Measurements from ENCODE around the gene SLC35B2. TPM values are rescaled to one million over a fixed set of nuclear protein-coding genes. Genes with fewer than 3 reads are reported as not detected.
A peak's percentile ranks its signal among the peaks of the same experiment; 100 is the strongest.

Gene SLC35B2
- total RNA-seq, 1 donor from 2014 or later: 33.9 TPM

DNA sequence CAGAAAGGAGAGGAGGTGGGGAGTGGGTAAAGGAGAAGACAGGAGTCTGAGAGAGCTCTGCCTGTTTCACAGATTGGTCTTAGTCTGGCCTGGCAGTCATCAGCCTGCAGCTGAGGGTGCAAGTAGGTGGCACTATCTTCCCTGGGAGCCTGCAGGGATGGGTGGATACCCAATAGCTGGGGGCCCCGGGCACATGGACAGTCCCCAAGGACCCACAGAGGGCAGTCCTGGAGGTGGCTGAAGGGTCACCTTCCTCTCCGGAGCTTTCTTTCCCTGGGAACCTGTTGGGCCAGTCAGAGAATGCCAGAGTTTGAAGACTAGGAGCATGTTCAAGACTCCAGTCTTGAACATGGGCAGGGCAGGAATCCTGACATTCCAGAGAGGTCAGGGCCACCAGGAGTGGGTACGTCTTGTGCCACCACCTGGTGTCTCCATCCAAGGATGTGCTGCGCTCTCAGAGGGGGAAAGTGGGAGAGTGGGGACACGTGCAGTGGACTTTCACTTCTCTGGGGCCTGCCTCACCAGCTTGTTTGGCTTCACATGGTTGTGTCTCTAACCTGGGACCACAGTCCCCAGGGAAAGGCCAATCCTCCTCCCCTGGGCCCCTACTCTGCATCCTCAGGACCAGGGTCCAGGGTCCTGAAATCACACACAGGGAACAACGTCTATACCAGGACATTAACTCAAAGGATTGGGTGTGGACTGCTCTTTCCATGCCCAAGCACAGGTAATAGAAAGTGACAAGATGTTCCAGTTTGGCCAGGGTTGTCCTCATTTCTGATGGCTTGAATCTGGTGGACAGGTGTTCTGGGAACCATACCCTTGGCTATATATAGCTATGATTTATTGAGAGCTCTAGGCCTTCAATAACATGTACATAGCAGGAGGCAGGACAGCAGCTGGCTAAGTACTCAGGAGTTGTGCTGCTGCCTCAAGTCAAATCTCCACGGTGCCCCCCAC lies 37.8 kb upstream of the SLC35B2 start:
- peaks cover 2% of the 10 kb centered on the region for H3K9me3 Mint-ChIP-seq
- Histone ChIP-seq H3K9ac (no peak overlapping the region), H3K27ac (no peak overlapping the region), H3K27me3 (peaks cover 72% of the 10 kb centered on the region), H3K4me3 (no peak overlapping the region), H2AFZ (replicated peaks) (no peak overlapping the region), H3K9me3 (ENCODE audit: low read depth) (no peaks in the 10 kb centered on the region), H3K4me1 (peaks cover 2% of the 10 kb centered on the region), H3K79me2 (ENCODE audit: low read depth) (no peaks in the 10 kb centered on the region), H3K4me2 (no peak overlapping the region), H3F3A (ENCODE audit: low read depth) (peaks cover 16% of the 10 kb centered on the region), H4K20me1 (ENCODE audit: low read depth) (peaks cover 13% of the 10 kb centered on the region), H3K36me3 (no peaks in the 10 kb centered on the region)
- peak overlapping the region; percentile 21 for H3K4me3 Mint-ChIP-seq
- TF ChIP-seq, protein P1, sequence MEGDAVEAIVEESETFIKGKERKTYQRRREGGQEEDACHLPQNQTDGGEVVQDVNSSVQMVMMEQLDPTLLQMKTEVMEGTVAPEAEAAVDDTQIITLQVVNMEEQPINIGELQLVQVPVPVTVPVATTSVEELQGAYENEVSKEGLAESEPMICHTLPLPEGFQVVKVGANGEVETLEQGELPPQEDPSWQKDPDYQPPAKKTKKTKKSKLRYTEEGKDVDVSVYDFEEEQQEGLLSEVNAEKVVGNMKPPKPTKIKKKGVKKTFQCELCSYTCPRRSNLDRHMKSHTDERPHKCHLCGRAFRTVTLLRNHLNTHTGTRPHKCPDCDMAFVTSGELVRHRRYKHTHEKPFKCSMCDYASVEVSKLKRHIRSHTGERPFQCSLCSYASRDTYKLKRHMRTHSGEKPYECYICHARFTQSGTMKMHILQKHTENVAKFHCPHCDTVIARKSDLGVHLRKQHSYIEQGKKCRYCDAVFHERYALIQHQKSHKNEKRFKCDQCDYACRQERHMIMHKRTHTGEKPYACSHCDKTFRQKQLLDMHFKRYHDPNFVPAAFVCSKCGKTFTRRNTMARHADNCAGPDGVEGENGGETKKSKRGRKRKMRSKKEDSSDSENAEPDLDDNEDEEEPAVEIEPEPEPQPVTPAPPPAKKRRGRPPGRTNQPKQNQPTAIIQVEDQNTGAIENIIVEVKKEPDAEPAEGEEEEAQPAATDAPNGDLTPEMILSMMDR (IDR thresholded peaks at IDR 0.05): no peak
- no peak for DNase-seq (ENCODE audit: low spot score)
- no peak overlapping the region for H3K27ac Mint-ChIP-seq
- peaks cover 19% of the 10 kb centered on the region for H3K27me3 Mint-ChIP-seq (ENCODE audit: insufficient read depth, low read depth)
- H3K36me3 Mint-ChIP-seq: peaks cover 4% of the 10 kb centered on the region
- H3K4me1 Mint-ChIP-seq: peaks cover 18% of the 10 kb centered on the region

DNA sequence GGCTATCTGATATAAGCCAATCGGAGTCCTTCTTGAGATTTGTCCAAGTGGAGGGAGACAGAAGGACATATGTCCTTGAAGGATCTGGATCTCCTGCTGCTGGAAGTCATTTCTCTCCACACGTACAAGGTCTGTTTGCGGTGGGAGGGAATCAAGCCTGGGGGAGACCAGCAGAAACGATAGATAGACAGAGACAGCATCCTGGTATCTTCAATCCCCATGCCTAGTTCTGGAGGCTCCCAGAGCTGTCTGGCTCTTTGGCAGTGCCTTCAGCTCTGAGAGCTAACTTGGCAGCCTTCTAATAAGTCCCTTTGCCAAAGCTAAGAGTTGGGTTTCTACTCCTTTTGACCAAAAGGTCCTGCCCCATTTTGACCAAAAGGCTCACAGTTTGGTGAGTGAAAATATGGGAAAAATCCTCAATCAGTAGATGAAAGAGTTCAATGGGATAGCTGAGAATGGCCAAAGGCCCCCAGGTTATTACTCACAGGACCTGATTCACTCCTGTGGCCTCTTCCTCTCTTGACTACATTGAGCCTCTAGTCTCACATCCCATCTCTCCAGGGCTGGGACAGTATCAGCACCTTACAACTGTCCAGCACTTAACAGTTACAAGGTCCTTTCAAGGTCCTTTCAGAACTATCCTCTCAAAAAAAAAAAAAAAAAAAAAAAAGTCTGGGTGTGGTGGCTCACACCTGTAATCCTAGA lies 35.5 kb upstream of the SLC35B2 start:
- Histone ChIP-seq H3K4me2 (no peak overlapping the region), H3K36me3 (no peaks in the 10 kb centered on the region), H3F3A (ENCODE audit: low read depth) (no peaks in the 10 kb centered on the region), H3K4me1 (peaks cover 2% of the 10 kb centered on the region), H3K9ac (no peak overlapping the region), H3K27me3 (peaks cover 83% of the 10 kb centered on the region), H3K9me3 (ENCODE audit: low read depth) (no peaks in the 10 kb centered on the region), H3K79me2 (ENCODE audit: low read depth) (no peaks in the 10 kb centered on the region), H3K4me3 (no peak overlapping the region), H4K20me1 (ENCODE audit: low read depth) (peaks cover under 1% of the 10 kb centered on the region), H2AFZ (replicated peaks) (no peak overlapping the region), H3K27ac (no peak overlapping the region)
- H3K4me1 Mint-ChIP-seq: peaks cover 9% of the 10 kb centered on the region
- H3K27me3 Mint-ChIP-seq (ENCODE audit: insufficient read depth, low read depth): peaks cover 20% of the 10 kb centered on the region
- H3K4me3 Mint-ChIP-seq: no peak overlapping the region
- H3K36me3 Mint-ChIP-seq: no peaks in the 10 kb centered on the region
- peaks cover 2% of the 10 kb centered on the region for H3K9me3 Mint-ChIP-seq
- DNase-seq (ENCODE audit: low spot score): no peak
- H3K27ac Mint-ChIP-seq: no peak overlapping the region
- no peak for TF ChIP-seq EZH2 (IDR thresholded peaks at IDR 0.05)
- TF ChIP-seq, protein P1 (IDR thresholded peaks at IDR 0.05): no peak
- TF ChIP-seq EZH2phosphoT487 (IDR thresholded peaks at IDR 0.05): no peak

DNA sequence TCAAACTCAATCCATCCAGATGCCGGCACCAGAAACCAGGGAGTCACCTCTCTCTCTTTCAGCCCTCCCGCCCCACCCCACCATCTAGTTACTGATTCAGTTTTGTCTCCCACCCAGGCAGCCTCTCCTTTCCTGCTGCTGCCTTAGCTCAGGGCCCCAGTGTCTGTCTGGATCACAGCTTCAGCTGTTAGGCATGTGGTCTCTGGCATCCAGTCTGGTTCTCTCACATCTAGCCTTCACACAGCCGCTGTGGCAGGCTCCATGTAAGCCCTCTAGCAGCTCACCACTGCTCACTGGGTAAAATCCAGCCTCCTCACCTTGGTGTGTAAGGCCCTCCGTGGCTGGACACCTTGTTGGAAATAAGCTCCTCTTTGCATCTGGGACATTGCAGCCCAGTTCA lies 34.5 kb upstream of the SLC35B2 start:
- H3K27me3 Mint-ChIP-seq (ENCODE audit: insufficient read depth, low read depth): peaks cover 23% of the 10 kb centered on the region

More for the DNA sequence above, 34.5 kb upstream of the SLC35B2 start:
- H3F3A ChIP-seq (ENCODE audit: low read depth): no peaks in the 10 kb centered on the region
- peaks cover 2% of the 10 kb centered on the region for H3K9me3 Mint-ChIP-seq
- no peak overlapping the region for H3K4me2 ChIP-seq
- no peak overlapping the region for H3K4me3 ChIP-seq
- H3K79me2 ChIP-seq (ENCODE audit: low read depth): no peaks in the 10 kb centered on the region
- no peak overlapping the region for H3K27ac ChIP-seq
- H3K27me3 ChIP-seq: peaks cover 84% of the 10 kb centered on the region
- no peak overlapping the region for H3K27ac Mint-ChIP-seq
- H3K4me1 Mint-ChIP-seq: peaks cover 5% of the 10 kb centered on the region
- H3K36me3 ChIP-seq: no peaks in the 10 kb centered on the region
- H3K9me3 ChIP-seq (ENCODE audit: low read depth): no peaks in the 10 kb centered on the region
- H3K4me1 ChIP-seq: peaks cover under 1% of the 10 kb centered on the region
- no peak overlapping the region for H3K4me3 Mint-ChIP-seq
- no peak overlapping the region for H2AFZ ChIP-seq (replicated peaks)
- TF ChIP-seq EZH2 (IDR thresholded peaks at IDR 0.05) (no peak), EZH2phosphoT487 (IDR thresholded peaks at IDR 0.05) (no peak)
- TF ChIP-seq, protein P1 (IDR thresholded peaks at IDR 0.05): no peak
- no peak overlapping the region for H3K9ac ChIP-seq
- H4K20me1 ChIP-seq (ENCODE audit: low read depth): no peaks in the 10 kb centered on the region
- no peak for DNase-seq (ENCODE audit: low spot score)
- no peaks in the 10 kb centered on the region for H3K36me3 Mint-ChIP-seq

All from neural progenitor cell (in vitro differentiated cells).